ENCODE results near the gene SLK. TPM values are rescaled to one million over a fixed set of nuclear protein-coding genes. Genes with fewer than 3 reads are reported as not detected.

Gene SLK
- total and polyA plus RNA-seq, 2 experiments from 2014 or later = 13.8 to 43.6 TPM

DNA sequence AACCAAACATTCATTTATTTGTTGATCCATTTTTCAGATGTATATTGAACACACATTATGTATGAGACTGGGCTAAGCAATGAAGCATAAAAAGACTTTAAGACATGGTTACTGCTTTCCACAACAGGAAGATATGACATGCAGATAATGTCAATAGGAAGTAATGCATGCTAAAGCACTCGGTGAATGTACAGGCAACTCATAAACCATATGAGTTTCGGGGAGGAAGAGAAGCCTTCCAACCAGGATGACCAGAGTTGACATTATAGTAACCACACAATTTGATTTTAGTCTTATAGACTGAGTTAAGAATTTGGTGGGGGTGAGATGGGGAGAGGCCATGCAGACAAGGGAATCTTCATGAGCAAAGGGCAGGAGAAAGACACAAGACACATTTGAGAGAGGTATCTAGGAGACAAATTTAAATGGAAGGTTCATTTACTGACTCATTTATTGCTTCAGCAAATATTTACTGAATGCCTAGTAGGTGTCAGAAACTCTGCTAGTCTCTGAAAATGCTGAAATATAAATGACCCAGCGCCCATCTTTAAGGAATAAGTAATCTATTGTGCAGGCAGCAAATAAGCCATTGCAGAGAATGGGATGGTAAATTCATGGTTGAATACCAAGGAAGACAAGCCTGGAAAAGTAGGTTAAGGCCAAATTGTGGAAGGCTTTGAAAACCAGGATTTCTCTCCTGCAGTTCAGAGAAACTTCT is 19.0 kb upstream of the SLK start:
- Histone ChIP-seq H4K20me1 (ENCODE audit: insufficient read depth, poor library complexity, severe bottlenecking) (no peaks in the 10 kb centered on the region), H3K4me2 (no peak overlapping the region), H3K27me3 (no peaks in the 10 kb centered on the region), H3K27ac (no peak overlapping the region), H3K4me3 (no peak overlapping the region), H3K79me2 (no peaks in the 10 kb centered on the region), H3K36me3 (replicated peaks; ENCODE audit: insufficient read depth, low read depth) (no peaks in the 10 kb centered on the region), H3K4me1 (ENCODE audit: insufficient read depth) (no peaks in the 10 kb centered on the region), H3K9me2 (replicated peaks; ENCODE audit: insufficient read depth) (no peaks in the 10 kb centered on the region), H3K9me3 (ENCODE audit: low read depth) (no peaks in the 10 kb centered on the region), H2AFZ (no peak overlapping the region)
- no peak for DNase-seq (ENCODE audit: low spot score)
- 79% methylated on average over 3 of the region's 3 CpGs for WGBS (ENCODE audit: low lambda C conversion rate, missing lambda C conversion rate)
- TF ChIP-seq EZH2phosphoT487 (IDR thresholded peaks at IDR 0.05; ENCODE audit: low read depth, severe bottlenecking, unreplicated experiment) (no peak), EZH2 (IDR thresholded peaks at IDR 0.05; ENCODE audit: borderline replicate concordance) (no peak)
- TF ChIP-seq, protein P1, sequence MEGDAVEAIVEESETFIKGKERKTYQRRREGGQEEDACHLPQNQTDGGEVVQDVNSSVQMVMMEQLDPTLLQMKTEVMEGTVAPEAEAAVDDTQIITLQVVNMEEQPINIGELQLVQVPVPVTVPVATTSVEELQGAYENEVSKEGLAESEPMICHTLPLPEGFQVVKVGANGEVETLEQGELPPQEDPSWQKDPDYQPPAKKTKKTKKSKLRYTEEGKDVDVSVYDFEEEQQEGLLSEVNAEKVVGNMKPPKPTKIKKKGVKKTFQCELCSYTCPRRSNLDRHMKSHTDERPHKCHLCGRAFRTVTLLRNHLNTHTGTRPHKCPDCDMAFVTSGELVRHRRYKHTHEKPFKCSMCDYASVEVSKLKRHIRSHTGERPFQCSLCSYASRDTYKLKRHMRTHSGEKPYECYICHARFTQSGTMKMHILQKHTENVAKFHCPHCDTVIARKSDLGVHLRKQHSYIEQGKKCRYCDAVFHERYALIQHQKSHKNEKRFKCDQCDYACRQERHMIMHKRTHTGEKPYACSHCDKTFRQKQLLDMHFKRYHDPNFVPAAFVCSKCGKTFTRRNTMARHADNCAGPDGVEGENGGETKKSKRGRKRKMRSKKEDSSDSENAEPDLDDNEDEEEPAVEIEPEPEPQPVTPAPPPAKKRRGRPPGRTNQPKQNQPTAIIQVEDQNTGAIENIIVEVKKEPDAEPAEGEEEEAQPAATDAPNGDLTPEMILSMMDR (IDR thresholded peaks at IDR 0.05; ENCODE audit: poor library complexity) = no peak

DNA sequence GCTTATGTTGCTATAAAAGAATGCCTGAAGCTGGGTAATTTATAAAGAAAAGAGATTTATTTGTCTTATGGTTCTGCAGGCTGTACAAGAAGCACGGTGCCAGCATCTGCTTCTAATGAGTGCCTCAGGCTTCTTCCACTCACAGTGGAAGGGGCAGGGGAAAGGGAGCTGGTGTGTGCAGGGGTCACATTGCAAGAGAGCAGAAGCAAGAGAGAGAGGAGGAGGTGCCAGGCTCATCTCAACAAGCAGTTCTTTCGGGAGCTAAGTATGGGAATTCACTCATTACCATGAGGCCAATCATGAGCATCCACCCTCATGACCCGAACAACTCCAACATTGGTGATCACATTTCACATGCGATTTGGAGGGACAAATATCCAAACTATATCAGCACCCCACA is 17.2 kb upstream of the SLK start:
- no peak overlapping the region for H3K4me3 ChIP-seq
- no peak overlapping the region for H2AFZ ChIP-seq
- H3K27me3 ChIP-seq = no peaks in the 10 kb centered on the region
- WGBS (ENCODE audit: low lambda C conversion rate, missing lambda C conversion rate) = 72% methylated on average over 4 of the region's 4 CpGs
- DNase-seq (ENCODE audit: low spot score) = no peak
- no peaks in the 10 kb centered on the region for H4K20me1 ChIP-seq (ENCODE audit: insufficient read depth, poor library complexity, severe bottlenecking)
- no peaks in the 10 kb centered on the region for H3K4me1 ChIP-seq (ENCODE audit: insufficient read depth)
- no peaks in the 10 kb centered on the region for H3K79me2 ChIP-seq
- H3K36me3 ChIP-seq (replicated peaks; ENCODE audit: insufficient read depth, low read depth) = no peaks in the 10 kb centered on the region
- TF ChIP-seq EZH2 (IDR thresholded peaks at IDR 0.05; ENCODE audit: borderline replicate concordance) (no peak), EZH2phosphoT487 (IDR thresholded peaks at IDR 0.05; ENCODE audit: low read depth, severe bottlenecking, unreplicated experiment) (no peak)
- TF ChIP-seq, protein P1 (IDR thresholded peaks at IDR 0.05; ENCODE audit: poor library complexity) = no peak
- no peaks in the 10 kb centered on the region for H3K9me2 ChIP-seq (replicated peaks; ENCODE audit: insufficient read depth)
- H3K9me3 ChIP-seq (ENCODE audit: low read depth) = no peaks in the 10 kb centered on the region
- H3K27ac ChIP-seq = no peak overlapping the region
- no peak overlapping the region for H3K4me2 ChIP-seq

DNA sequence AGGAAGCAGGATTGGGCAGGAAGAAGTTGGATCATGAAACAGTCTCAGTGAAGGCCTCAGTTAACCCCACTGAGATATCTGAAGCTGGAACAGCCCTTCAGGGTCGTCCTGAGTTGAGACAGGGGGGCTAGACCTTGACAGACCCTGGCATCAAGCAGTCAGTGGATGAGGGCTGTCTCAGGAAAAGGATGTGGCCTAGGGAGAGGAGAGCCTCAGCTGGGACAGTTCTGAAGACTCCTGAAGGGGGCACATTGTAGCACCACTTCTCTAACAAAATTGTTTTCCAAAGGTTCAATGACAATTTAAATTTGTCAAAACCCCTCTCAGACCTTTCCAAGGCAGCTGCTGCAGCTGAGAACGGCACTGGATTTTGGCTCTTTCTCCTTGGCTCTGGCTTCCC is 15.8 kb upstream of the SLK start:
- no peak overlapping the region for H3K4me3 ChIP-seq
- no peaks in the 10 kb centered on the region for H3K27me3 ChIP-seq
- H3K9me3 ChIP-seq (ENCODE audit: low read depth) = no peaks in the 10 kb centered on the region
- no peak overlapping the region for H3K4me2 ChIP-seq
- H3K79me2 ChIP-seq = no peaks in the 10 kb centered on the region
- no peak overlapping the region for H3K27ac ChIP-seq
- no peaks in the 10 kb centered on the region for H3K4me1 ChIP-seq (ENCODE audit: insufficient read depth)
- no peaks in the 10 kb centered on the region for H3K36me3 ChIP-seq (replicated peaks; ENCODE audit: insufficient read depth, low read depth)
- TF ChIP-seq, protein P1 (IDR thresholded peaks at IDR 0.05; ENCODE audit: poor library complexity) = no peak
- no peak for TF ChIP-seq EZH2 (IDR thresholded peaks at IDR 0.05; ENCODE audit: borderline replicate concordance)
- TF ChIP-seq EZH2phosphoT487 (IDR thresholded peaks at IDR 0.05; ENCODE audit: low read depth, severe bottlenecking, unreplicated experiment) = no peak
- WGBS (ENCODE audit: low lambda C conversion rate, missing lambda C conversion rate) = 71% methylated on average over 2 of the region's 2 CpGs
- no peak for DNase-seq (ENCODE audit: low spot score)
- H3K9me2 ChIP-seq (replicated peaks; ENCODE audit: insufficient read depth) = no peaks in the 10 kb centered on the region
- H2AFZ ChIP-seq = no peak overlapping the region
- no peaks in the 10 kb centered on the region for H4K20me1 ChIP-seq (ENCODE audit: insufficient read depth, poor library complexity, severe bottlenecking)
